NCI-H146 treated with DMSO at 0.1 percent for 48 hours (cell line): ENCODE measurements around the gene RNF151.
"Not testable (repeated sequence)": the region's sequence is repeated elsewhere in the genome, so short reads cannot be mapped to it uniquely, and the experiment has no call there.

Experiments
- DNase-seq: peaks from one replicate; lab custom pipeline; 2025; ENCODE audit not compliant: unreplicated experiment; lab: John Stamatoyannopoulos, UW

The RNF151 gene, protein sequence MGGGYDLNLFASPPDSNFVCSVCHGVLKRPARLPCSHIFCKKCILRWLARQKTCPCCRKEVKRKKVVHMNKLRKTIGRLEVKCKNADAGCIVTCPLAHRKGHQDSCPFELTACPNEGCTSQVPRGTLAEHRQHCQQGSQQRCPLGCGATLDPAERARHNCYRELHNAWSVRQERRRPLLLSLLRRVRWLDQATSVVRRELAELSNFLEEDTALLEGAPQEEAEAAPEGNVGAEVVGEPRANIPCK

DNA sequence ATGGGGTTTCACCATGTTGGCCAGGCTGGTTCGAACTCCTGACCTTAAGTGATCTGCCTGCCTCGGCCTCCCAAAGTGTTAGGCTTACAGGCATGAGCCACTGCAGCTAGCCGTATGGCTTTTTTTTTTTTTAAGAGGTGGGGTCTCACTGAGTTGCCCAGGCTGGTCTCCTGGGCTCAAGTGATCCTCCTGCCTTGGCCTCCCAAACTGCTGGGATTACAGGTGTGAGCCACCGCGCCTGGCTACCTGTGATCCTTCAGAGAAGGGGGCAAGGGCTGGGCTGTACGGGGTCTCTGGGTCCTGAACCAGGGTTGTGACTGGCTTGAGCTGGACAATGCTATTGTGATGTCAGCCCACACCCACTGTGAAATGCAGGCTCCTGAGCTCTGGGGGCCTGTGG lies at the start of gene RNF151:
Gene RNF151, plus strand, starts transcription at position 397 of the 400 bp plus-strand sequence. CDS start 26 bp downstream, outside the sequence.
- DNase-seq: no peak

DNA sequence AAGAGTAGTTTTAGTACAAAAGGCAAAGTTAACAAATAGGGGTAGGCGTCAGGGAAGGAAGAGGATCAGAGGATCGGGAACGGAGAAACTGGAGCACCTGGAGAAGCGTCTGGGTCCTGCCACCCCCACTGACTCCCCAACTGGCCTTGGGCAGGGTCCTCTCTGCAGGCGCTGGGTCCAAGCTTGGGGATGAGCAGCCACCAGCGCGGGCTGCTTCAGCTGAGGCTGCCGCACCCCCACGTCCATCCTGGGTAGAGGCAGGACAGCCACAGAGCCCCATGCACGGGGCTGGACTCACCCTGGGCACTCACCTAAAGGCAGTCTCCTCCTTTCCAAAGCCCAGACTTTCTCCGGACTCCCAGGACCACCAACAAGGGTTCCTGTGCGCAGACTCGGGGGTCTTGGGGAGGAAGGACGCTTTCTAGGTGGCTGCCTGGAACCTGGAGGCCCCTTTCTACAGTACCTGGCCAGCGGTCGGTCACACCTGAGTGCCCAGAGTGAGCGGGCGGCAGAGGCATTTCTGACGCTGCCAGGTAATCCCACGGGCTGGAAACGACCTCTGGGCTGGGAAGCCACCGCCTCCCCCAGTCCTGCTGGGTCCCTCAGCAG lies 49.5 kb upstream of the RNF151 start:
- DNase-seq: no peak

DNA sequence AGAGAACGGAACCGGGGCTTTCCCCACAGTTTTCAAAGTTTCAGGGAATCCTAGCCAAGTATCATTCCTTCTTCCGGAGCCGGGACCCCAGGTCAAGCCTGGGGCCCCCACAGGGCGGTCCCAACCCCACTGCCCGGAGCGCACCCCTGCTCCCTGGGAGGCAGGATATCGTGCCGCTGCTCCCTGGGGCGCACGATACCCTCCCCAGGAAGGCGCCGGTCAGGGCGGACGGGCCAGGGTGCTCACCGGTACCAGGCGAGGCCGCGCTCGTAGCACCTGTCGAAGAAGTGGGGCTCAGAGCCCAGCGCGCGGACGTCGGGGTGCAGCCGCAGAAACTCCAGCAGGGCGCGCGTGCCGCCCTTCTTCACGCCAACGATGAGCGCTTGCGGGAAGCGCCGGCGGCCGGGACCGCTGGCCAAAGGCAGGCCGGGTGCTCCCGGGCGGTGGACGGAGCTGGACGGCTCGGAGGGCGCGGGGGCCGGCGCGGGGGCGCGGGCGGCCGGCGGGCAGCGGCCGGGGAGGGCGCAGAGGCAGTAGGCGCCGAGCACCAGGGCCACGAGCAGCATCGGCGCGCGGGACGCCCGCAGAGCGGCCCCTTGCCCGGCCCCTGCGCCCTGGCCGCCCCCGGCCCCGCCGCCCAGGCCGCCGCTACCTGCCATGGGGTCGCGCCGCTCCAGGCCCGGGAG lies 48.8 kb upstream of the RNF151 start:
- DNase-seq: no peak

DNA sequence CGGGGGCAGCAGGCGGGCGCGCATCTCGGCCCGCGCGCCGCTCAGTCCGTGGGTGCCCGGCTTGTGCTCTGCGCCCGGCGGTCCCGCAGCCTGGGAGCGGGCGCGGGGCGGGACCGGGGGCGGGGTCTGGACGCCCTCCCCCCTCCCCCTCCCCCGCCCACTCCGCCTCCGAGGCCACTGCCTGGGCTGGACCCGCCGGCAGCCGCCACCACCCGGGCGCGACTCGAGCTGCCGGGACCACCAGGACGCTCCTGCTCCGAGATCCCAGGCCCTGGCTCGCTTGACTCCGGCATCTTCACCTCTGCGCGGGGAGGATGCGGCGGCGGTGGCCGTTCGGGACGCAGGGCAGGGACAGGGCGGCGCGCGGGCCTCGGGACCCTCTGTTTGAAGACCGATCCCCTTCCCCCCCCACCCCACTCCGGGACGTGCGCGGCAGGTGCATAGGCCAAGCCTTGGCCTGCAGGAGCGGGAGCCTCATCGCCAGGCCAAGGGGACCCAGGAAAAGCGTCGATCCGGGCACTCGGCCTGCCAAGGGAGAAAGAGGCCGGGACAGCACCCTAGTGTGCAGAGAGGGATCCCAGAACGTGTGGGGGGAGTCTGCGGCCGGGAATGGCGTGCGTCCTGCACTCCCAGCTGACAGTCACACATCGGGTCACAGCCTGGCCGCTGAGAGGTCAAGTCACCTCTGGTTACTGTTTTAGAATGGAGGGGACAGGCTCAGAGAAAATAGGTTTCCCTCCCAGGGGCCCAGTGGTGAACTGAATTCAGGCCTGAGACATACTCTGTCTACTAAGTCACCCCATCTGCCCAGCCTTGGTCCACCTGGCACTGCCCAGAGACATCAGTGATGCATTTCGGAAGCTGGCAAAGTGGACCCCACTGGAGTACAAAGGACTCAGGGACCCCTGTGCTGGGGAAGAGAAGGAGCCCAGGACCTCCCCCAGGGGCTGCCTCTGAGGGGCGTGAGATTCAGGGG lies 48.0 kb upstream of the RNF151 start, which contains the start of gene HS3ST6:
Gene HS3ST6, minus strand, starts transcription at position 65 of the 976 bp plus-strand sequence. CDS start 92 bp downstream, outside the sequence.
- DNase-seq: no peak

DNA sequence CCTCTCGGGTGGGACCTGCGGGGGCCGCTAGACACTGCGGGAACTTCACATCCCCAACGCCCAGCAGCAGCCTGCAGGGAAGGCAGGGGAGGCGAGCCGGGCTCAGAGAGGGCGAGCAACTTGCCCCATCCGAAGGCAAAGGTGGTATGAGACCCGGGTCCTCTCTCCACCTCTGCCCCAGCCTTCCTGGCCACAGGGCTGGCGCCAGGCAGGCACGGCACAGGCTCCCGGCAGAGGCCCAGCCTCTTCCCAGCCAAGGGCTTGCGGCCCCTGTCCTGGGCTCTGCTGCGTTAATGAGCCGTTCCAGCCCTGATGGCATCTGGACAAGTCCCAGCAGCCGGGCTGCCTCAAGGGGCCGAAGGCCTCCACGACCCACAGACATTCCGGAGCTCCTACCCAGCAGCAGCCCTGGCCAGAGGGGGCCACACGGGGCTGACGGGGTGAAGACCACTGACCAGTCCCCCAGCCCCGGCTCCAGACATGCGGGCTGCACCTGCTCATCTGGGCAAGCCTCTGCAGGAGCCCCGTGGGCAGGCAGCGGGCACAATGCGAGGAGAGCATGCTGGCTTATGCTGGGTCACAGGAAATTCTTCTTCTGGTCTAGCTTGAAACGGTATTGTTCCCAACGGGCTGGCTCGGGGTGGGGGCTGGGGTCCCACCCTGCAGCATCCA lies 47.2 kb upstream of the RNF151 start:
- DNase-seq: no peak

DNA sequence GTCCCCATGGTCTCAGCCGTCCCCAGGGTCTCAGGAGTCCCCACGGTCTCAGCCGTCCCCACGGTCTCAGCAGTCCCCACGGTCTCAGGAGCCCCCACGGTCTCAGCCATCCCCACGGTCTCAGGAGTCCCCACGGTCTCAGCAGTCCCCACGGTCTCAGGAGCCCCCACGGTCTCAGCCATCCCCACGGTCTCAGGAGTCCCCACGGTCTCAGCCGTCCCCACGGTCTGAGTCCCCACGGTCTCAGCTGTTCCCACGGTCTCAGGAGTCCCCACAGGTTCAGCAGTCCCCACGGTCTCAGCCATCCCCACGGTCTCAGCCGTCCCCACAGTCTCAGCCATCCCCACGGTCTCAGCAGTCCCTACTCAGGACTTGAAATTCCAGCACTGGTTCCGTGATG lies 46.5 kb upstream of the RNF151 start:
- not testable (repeated sequence) for DNase-seq

DNA sequence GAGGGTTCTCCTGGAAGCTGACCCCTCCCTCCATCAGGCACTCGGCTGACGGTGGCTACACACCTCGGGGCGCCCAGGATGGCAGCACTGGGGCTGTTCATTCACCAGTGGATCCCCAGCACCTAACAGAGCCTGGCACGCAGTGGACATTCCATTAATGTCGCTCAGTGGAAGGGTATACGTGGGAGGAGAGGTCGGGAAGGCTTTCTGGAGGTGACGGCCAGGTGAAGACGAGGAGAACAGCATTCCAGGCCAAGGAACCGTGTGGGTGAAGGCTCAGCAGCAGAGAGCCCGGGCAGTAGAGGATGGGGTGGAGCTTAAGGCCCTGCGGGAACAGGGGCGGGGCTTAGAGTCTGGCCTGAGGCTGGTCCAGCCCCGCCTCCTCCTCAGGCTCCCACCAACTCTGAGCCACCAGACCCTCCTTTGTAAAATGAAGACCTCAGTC lies 45.9 kb upstream of the RNF151 start:
- DNase-seq: peak; percentile 29

DNA sequence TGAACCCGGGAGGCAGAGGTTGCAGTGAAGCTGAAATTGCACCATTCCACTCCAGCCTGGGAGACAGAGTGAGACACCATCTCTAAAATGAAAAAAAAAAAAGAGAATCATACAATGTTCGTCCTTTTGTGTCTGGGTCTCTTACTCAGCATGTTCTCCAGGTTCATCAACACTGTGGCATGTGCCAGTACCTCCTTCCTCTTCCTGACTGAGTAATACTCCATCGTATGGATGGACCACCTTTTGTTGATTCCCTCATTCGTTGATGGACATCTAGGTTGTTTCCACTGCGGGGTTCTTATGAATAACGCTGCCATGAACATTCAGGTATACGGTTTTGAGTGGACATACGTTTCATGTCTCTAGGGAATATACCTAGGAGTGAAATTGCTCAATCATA lies 44.3 kb upstream of the RNF151 start:
- no peak for DNase-seq

DNA sequence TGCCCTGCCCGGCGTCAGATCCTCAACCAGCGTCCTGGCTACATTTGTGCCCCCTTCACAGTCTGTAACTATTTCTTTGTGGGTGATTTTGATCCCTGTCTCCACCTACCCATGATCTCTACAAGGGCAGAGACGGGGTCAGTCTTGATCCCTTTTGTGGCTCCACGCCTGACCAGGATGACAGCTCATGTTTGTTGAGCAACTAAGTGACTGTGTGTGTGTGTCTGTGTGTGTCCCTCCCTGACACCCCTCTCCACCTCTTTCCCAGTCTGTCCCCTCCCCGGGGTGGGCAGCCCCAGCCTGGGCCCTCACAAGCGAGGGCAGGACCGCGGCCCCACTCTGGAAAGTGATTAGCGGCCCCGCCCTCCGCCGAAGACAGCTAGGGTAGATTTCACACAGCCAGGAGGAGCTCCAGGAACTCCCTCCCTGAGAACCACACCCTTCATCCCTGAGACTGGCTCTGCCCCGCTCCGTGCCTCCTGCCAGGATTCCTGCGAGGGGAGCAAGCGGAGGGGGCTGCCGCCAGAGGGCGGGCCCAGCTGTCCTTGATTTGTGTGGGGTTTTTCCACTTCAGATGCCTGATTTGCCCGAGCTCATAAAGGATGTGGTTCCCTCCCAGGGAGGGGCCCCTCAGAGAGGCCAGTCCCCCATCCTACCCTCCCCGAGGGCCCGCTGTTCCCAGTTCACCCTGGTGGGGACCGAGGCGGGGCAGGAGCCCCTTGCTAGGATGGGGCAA lies 43.2 kb upstream of the RNF151 start:
- DNase-seq: peak; percentile 50

DNA sequence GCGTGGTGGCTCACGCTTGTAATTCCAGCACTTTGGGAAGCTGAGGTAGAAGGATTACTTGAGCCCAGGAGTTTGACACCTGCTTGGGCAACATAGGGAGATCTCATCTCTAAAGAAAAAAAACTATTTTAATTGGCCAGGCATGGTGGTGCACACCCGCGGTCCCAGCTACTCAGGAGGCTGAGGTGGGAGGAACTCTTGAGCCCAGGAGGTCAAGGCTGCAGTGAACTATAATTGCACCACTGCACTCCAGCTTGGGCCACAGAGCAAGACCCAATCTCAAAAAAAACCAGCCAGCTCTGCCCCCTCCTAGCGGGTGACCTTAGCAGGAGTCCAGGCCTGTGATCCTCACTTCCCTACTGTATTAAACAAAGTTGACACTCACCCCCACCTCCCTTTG lies 42.6 kb upstream of the RNF151 start:
- no peak for DNase-seq

DNA sequence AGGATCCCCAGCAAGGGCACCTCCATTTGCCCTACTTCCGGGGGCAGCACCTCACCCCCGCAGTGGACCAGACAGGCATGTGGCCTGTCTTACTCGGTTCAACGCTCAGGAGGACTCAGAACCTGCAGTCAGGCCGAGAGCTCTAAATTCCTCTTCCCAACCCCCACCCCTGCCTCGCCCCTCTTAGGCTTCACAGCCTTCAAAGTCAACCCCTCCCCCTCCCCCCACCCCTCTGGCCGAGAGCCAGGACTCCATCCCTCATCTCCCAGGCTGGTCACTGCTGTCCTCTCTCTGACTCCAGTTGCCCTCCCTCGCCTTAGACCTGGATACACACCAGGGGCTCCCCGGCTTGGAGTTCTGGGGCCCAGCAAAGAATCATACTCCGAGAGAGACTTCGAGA lies 40.4 kb upstream of the RNF151 start:
- no peak for DNase-seq

DNA sequence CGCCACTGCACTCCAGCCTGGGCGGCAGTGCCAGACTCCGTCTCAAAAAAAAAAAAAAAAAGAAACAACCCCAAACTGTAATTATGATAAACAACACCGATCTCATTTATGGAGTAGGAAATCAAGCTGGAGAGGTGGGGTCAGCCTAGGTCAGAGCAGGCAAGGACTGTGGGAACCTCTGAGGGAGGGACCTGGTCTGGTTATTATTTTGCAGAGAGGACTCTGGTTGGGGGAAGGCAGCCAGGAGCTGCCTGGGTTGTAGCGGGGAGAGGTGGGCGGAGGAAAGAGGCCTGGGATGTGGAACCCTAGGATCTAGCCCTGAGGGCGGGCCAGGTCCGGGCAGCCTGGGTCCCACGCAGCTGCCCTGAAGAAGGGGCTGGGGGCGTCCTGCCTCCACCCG lies 37.6 kb upstream of the RNF151 start:
- peak; percentile 40 for DNase-seq

DNA sequence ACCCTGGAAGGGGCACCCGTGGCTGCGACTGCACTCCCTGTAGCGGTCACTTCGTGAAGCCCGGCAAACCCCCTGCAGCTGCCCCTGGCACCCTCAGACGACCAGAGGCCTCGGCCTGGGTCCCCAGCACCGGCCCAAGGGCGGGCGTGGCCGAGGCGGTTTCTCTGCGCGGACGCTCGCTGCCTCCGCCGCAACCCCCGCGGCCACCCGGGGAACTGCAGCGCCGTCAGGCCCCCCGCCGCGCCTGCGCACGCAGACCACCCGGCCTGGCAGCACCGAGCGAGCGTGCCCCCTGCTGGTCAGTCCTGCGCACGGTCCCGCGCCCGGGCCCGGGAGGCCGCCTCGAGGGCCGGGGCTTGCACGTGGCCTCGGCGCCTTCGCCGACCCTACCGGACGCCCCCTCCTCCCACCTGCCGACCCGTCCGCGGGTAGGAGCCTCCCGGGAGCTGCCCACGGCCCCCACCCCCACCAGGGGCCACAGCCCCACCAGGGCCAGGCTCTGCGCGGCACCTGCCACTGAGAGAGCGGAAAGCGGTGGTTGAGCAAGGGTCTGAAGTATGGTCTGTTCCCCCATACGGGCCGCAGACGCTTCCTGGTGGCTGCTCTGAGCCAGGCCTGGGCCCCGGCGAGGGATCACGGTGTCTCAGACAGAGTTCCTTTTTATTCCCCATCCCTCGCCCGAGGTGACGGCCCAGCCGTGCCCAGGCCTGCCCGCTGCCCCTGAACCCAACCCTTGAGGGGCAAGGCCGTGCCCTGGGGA lies 36.9 kb upstream of the RNF151 start:
- DNase-seq: peak; percentile 68

DNA sequence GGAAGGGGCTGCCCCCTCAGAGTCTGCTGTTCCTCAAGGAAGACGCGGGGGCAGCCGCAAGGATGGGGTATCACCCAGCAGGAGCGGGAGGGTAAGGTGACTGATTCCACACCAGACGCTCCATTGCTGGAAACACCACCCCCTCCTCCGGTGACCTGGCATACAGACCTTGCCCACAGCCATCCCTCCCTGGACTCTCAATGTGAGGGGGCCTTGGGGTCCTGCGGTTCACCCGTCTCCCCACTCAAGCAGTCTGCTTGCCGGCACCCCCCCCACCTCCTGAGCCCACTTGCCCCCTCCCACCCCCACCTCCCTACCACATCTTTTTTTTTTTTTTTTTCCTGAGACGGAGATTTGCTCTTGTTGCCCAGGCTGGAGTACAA lies 36.3 kb upstream of the RNF151 start:
- no peak for DNase-seq

DNA sequence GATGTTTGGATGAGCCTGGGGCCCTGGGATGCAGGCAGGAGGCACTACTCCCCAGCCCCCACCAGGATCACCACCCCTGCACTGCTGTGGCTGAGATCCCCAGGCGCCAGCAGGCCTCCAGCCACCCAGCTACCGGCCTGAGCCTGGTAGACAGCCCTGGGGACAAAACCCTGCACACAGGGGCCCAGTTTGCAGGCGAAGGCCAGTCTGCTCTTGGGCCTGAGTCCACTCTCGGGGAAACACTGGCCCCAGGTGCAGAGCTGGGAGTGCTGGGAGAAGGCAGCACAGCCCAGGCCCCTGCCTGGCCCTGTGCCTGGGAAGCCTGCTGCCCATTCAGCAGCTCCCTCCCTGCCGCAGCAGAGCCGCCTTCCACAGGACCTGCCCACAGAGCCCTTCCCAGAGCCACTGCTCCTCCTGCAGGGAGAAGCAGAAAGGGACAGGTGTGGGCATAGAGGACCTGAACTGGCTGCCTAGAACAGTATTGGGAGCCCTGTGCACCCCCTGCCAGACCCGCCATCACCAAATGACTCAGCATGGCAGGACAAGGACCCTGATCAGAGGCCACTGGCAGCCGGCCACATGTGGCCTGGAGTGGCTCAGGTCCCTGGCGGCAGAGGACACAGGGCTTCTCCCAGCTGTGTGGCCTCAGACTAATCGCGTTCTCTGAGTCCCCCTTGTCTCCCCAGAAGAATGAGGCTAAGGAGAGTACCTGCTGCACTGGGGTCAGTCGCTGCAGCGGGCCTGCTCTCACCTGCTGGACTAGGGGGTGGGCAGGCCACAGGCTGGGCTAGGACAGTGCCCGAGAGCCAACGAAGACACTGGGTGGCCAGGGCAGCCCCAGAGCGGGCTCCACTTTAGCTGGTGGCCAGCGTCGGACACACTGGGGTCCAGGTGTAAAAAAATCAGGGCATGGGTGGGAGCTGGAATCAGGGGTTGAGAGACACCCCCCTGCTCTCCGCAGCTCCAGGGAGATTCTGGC lies 34.3 kb upstream of the RNF151 start:
- DNase-seq: no peak

DNA sequence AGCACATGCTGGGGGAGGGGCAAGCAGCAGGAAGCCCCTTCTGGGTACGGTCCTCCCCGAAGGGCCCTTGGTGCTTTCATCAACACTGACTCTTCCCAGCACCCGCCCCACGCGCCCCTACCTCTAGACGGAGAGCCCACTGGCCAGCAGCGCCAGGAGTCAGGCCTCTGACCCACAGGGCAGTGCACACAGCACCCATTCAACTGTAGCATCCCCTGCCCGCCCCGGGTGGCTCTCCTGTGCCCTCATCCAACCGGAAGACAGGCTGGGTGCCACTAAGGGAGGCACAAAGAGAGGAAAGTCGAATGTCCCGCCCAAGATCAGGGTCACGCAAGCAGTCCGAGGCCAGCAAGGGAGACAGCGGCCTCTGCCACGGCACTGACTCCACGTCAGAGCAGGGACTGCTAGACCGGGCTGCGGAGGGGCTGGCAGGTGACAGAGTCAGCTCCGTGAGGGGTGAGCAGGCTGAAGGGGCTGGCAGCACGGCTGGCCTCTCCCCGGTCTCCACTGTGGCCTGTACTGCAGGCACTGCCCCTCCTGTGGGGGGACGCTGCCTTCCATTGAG lies 33.5 kb upstream of the RNF151 start:
- DNase-seq: no peak

DNA sequence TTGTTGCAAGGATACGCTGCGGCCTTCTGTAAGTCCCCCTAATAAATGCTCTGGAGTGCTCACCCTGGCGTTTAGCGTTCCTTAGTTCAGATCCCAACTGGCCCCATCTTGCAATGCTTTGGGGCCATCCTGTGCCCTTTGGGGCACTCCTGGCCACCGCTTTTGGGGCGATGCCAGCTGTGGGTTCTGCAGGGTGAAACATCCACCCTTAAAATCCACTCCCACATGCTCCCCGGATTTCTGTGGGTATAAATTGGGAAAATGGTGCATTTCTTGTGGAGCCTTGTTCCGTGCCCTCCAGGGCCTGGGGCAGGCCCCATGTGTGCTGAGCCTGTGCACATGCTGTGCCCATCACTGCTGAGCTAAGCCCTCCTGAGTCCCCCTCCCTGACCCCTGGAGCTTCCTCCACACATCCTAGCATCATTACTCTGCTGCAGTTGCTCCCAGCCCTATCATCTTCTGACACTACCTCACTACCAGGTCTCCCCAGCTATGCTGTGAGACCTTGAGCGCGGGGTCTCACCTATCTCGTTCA lies 29.6 kb upstream of the RNF151 start:
- no peak for DNase-seq
